OCI-M1 (cell line): ENCODE data around the gene SEMA4A.
A peak's percentile ranks its signal among the peaks of the same experiment; 100 is the strongest.
"Not testable (repeated sequence)": the region's sequence is repeated elsewhere in the genome, so short reads cannot be mapped to it uniquely, and the experiment has no call there.

Experiments used
- DNase-seq: peaks from one replicate; lab custom pipeline; 2025; lab: John Stamatoyannopoulos, UW

Gene SEMA4A

DNA sequence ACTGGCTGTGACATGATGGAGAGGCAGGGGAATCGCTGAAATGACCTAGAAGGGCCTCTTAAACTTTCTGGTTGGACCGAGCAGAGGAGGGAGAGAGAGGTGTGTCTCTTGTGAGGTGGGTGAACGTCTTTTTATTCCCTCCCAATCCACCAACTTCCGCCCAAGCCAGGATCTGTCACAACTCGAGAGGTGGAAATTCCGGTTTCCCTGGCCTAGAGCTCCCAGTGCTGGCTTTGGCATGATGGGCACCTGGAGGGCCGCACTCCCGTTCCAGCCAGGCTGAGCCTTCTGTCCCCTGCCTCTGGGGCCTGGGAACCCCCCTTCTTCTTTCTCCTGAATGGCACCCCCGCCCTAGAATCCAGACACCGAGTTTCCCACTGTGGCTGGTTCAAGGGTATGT, at the start of gene SEMA4A:
Gene SEMA4A, plus strand, starts transcription at position 224 of the 400 bp plus-strand sequence. CDS start 994 bp downstream, outside the sequence.
- no peak for DNase-seq

DNA sequence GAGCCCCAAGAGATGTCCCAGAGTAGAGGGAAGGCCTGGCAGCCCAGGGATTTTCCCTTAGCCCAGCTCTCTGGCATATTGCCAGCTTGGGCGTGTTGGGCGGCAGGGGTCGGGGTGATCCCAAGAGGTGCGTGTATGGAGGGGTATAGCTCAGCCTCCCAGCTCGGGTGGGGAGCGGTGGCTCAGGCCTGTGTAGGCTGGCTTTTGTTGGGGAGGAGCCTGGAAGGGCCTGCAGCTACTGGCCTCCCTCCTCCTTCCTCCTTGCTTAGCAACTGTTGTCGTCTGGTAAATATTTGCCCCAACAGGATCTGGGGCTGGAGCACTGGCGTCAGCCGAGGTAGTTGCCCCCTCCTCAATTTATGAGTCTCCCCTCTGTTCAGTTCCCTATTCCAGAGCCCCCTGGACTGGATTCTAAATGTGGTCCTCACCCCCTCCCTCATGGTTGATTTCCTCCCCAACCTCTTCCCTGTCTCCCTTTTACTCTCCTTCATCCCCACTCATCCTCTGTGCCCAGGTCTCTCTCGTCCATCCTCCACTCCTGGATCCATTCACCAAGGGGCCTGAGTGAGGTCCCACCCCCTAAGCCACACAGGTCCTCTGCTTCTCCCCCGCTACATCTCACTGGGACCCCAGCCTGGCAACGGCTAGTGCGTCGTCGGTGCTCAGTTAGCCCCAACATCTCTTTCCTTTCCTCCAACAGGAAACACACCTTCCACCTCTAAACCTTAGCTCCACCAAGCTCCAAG, 49.1 kb upstream of the SEMA4A start:
- no peak for DNase-seq

DNA sequence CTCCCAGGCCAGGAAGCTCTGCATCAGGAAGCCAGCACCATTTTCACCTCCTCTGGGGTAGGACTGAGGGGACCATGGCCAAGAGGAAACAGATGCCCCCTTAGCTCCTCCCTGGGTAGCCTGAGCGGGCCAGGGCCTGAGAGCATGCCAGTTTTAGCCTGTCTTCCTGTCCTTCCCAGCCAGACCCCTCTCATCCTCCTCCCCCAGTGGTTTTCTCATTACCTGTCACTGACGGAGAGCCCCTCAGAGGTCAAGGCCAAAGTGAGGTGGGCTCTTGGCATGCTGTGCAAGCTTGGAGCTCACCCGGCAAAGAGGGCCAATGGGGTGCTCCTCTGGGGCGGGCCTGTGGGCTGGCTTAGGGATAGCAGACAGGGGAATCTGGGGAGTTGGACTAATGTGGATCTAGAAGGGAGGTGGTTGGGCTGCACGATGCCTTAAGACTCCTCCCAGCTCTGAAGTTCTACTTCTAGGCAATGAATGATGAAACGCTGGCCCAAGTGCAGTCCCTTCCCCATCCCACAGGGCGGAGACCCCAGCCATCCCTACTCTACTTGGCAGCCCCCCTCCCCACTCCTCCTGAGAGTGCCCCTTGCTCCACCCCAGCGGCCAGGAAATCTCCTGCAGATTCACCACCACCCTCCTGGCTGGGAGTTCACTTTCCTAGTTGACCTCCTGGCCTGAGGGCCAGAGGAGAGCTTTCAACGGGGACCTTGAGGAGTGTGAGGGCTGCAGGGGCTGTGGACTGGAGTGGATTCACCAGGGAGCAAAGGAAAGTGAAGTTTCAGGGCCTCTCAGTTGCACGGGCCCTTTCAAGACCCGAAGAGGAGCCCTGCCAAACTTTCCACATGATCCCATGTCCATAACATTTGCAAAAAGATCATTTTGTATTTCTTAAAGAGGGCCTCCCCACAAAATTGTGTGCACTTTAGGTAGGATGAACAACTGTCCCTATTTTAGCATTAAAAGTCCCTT, 48.2 kb upstream of the SEMA4A start:
- no peak for DNase-seq

DNA sequence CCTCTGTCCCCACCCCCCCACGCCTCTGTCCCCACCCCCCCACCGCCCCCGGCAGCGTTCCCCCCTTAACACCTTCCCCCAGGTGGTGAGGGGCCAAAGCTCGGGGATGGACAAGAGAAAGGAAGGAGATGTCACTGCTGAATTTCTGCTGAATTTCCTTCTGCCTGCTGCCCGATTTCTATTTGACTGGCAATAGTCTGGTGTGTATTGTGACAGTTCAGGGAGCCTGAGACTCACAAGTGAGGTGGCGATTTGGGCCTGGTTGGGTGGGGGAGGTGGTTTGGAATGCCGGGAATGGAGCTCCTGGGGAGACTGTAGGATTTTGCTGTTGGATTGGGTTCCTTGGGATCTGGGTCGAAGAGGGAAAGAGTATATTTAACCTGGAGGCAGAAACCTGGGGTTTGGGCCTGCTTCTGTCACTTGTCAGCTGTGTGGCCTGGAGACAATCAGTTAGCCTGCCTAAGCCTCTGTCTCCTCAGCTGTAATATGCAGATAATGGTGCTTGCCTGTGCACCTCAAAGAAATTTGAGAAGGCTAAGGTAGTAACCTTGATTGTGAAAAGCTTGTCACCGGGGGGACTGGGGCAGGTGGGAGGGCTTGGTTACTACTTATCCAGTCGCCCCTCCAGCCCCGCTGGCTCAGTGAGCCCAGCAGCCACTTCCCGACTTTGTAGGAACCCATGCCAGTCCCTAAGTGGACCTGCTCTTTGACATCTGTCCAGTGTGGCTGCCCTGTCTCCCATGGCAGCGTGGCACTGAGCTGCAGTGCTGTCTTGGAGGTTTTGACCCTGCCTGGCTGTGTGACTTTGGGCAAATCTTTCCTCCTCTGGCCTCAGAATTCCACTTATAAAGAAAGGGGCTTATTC, 46.5 kb upstream of the SEMA4A start:
- DNase-seq: peak; percentile 63

DNA sequence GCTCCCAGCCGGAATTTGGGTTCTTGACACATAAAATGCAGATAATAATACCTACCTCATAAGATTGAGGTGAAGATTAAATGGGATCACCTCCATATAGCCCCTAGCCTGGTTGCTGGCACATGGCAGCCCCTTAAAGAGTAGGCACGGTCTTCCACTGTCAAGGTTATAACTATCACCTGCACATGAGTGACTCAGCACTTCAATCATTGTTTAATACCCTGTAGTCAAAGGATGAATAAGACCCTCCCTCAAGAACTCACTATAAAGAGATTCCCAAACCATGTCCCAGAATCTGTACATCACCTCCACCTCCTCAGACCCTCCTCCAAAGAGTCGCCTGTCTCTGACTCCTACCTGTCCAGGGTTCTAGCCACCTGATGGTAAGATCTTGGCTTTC, 45.3 kb upstream of the SEMA4A start:
- no peak for DNase-seq

DNA sequence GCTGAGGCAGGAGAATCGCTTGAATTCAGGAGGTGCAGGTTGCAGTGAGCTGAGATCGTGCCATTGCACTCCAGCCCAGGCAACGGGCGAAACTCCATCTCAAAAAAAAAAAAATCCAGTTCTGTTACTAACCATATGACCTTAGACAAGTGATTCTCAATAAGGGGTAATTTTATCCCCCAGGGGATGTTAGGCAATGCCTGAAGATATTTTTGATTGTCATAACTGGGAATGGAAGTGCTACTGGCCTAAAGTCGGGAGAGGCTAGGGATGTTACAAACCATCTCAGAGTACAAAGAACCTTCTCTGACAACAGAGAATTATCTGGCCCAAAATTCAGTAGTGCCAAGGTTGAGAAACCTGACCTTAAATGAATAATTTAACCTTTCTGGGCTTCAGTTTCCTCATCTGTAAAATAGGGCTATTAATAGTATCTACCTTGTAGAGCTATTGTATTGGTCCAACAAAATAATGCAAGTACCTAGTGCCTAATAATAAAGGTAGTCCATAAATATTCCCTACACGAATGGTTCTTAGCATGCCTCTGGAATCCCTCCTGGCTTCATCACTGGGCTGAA, 44.6 kb upstream of the SEMA4A start:
- DNase-seq: no peak

DNA sequence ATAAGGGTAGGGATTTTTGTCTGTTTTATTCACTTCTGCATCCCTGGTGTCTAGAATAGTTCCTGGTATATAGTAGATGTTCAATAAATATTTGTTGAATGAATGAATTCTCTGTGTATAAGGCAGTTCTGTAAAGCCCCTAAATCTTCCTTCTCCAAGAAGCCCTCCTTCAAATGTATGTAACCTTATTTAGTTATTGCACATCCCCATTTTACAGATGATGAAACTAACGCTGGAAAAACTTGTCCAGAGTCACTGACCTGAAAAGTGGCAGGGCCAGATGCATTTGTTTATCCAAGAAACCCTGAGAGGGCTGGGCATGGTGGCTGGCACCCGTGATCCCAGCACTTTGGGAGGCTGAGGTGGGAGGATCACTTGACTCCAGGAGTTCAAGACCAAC, 43.1 kb upstream of the SEMA4A start:
- no peak for DNase-seq

DNA sequence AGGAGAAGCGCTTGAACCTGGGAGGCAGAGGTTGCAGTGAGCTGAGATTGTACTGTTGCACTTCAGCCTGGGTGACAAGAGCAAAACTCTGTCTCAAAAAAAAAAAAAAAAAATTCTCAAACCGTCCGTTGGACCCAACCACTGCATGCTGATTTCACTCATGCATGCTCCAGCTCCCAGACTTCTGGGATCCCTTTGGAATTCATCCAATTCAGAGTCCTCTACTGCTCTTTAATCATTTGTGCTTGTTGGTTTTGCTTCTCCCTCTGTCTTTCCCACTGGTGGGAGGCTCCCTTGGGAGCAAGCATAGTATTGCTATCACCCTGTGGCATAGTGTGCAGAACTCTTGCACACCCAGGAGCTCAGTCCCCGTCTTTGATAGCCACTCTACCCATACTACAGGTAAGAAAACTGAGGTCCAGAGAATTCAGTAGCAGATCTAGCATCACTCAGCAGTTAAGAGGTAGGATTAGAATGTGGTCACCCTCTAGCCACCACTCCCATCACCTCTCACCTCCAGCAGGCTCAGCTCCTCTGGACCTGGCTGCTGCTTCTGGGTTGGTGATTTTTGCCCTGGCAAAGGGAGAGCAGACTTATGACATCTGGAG, 41.9 kb upstream of the SEMA4A start:
- no peak for DNase-seq

DNA sequence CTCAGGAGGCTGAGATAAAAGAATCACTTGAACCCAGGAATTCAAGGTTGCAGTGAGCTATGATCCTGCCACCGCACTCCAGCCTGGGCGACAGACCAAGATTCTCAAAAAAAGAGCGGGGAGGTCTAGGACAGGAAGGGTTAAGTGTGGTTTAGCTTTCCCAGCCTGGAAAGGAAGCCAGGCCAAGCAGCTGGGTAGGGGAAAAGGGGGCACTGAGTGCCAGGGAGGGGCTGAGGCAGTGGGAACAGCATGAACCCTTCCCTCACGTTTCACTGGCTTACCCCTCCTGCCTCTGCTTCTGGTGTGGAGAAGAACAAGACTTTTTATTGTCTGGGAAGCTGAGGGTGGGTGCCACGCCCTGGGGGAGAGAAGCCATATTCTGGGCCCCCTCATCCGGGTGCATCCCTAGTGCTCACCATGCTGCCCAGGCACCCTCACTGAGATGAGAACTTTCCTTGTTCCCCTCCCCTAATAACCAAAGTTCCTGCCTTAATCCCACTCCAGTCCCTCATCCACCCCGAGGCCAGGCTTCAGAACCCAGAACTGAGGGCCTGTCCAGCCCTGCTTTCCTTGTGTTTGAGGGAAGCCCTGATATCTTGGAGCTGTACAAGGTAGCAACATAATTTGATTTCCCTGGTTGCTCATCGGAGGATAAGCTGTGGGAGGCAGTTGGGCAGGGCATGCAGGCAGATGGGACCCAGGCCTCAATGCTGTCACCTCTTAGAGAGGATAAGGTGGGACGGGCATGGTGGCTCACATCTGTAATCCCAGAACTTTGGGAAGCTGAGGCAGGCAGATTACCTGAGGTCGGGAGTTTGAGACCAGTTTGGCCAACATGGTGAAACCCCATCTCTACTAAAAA, 40.9 kb upstream of the SEMA4A start:
- no peak for DNase-seq

DNA sequence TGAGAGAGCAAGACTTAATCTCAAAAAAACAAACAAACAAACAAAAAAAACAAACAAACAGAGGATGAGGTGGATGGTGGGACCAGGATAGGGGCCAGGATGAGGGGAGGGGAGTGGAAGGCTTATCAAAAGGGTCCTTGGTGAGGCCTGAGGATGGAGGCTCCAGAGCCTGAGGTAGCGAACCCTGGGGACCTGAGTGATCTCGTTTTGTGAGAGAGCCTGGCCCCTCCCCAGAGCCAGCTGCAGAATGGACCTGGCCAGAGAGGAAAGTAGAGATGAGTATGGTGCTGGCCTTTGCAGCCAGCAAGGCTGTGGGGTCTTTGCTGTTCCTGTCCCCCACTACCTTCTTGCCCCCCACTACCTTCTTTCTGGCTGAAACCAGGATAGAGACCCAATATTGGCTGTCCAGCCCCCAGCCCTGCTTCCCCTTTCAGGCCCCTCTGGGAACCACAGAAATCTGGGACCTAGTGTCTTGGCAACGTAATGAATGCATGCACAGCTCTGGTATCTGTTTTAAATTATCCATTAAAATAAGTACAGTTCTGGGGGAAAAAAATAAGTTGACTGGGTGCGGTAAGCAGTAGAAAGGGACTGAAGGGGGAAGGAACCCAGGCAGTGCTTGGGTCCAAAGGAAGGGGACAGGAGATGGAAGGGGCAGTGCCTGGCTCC, 40.0 kb upstream of the SEMA4A start:
- DNase-seq: no peak

DNA sequence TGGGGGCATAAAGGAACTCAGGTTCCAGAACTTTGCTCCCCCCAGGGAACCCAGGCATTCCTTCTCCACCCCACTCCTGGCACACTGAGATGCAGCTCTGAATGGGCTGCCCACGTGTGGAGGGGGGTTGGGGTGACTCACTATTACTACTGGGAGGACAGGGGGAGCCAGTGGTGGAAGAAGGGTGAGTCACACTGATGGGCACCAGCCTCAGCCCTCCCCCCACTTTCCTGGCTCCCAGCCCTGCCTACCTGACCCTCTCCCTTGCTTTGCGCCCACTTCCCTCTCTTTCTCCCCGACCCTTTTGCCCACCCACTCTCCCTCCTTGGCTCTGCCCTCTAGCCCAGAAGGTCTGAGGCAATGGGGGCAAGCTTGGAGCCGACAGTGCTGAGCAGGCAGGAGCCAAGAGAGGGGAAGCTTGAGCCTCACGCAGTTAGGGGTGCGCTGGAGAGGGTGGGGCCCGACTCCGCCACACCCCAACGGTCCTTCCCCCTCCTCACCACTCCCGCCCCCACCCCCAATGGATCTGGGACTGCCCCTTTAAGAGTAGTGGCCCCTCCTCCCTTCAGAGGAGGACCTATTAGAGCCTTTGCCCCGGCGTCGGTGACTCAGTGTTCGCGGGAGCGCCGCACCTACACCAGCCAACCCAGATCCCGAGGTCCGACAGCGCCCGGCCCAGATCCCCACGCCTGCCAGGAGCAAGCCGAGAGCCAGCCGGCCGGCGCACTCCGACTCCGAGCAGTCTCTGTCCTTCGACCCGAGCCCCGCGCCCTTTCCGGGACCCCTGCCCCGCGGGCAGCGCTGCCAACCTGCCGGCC, 39.1 kb upstream of the SEMA4A start, which contains the start of gene LMNA:
Gene LMNA, plus strand, starts transcription at position 611 of the 818 bp plus-strand sequence. CDS start 208 bp downstream, outside the sequence.
- DNase-seq: peak; percentile 91

DNA sequence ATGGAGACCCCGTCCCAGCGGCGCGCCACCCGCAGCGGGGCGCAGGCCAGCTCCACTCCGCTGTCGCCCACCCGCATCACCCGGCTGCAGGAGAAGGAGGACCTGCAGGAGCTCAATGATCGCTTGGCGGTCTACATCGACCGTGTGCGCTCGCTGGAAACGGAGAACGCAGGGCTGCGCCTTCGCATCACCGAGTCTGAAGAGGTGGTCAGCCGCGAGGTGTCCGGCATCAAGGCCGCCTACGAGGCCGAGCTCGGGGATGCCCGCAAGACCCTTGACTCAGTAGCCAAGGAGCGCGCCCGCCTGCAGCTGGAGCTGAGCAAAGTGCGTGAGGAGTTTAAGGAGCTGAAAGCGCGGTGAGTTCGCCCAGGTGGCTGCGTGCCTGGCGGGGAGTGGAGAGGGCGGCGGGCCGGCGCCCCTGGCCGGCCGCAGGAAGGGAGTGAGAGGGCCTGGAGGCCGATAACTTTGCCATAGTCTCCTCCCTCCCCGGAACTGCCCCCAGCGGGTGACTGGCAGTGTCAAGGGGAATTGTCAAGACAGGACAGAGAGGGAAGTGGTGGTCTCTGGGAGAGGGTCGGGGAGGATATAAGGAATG, 38.4 kb upstream of the SEMA4A start:
- DNase-seq: peak; percentile 68

DNA sequence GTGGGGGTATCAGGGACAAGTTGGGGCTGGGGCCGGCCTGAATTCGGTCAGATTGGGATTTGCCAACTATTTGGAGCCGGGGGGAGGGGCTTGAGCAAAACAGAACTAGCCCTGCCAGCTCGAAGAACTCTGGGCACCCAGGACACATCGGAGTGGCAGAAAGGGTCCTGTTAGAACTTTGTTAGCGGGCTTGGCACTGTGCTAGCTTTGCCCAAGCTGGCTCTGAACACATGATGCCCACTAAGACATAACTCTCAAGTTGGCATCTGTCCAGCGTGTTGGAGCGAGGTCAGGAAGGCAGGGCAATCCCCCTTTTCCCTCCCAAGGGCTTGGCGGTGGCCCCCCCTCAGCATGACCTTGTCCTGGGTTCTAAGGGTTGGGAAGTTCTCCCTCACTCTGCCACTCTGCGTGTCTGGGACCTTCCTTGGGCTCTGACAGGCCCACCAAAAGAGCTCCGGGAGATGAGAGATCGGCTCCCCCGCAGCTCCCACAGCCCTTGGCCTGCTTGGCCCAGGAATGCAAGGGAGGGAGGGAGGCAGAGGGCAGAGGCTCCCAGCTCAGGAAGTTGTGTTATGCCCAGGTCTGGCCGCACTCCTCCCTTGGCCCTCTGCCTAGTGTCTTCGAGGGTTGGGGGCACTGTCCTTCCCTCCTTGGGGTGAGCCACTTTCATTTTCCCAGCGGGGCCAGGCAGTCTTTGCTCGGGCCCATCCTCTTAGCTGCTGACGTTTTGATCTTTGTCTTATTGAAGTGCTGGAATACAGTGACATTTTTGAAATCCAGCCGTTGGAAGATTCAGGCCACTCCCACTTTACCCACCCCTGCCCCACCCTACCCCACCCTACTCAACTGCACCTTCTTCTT, 37.6 kb upstream of the SEMA4A start:
- peak; percentile 74 for DNase-seq

DNA sequence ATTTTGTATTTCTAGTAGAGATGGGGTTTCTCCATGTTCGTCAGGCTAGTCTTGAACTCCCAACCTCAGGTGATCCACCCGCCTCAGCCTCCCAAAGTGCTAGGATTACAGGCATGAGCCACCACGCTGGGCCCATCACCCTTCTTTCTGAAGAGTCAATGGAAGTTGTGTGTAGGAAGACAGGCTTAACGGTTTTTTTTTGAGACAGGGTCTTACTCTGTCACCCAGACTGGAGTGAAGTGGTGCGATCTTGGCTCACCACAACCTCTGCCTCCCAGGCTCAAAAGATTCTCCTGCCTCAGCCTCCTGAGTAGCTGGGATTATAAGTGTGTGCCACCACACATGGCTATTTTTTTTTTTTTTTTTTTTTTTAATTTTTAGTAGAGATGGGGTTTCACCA, 36.7 kb upstream of the SEMA4A start:
- DNase-seq: not testable (repeated sequence)

DNA sequence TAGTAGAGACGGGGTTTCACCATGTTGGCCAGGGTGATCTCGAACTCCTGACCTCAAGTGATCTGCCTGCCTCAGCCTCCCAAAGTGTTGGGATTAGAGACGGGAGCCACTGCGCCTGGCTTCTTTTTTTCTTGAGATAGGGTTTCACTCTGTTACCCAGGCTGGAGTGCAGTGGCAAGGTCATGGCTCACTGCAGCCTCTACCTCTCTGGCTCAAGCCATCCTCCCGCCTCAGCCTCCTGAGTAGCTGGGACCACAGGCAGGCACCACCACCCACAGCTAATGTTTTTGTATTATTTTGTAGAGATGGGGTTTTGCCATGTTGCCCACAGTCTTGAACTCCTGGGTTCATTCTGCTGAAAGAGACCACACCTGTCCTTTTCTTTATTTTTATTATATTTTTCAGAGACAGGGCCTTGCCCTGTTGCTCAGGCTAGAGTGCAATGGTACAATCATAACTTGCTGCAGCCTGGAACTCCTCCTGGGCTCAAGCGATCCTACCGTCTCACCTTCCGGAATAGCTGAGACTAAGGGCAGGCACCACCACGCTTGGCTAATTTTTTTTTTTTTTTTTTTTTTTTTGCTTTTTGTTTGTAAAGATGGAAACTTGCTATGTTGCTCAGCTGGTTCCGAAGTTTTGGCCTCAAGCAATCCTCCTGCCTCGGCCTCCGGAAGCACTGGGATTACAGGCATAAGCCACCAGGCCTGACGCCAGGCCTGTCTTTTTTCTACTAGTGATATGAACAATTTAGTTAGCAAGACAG, 35.8 kb upstream of the SEMA4A start:
- no peak for DNase-seq

DNA sequence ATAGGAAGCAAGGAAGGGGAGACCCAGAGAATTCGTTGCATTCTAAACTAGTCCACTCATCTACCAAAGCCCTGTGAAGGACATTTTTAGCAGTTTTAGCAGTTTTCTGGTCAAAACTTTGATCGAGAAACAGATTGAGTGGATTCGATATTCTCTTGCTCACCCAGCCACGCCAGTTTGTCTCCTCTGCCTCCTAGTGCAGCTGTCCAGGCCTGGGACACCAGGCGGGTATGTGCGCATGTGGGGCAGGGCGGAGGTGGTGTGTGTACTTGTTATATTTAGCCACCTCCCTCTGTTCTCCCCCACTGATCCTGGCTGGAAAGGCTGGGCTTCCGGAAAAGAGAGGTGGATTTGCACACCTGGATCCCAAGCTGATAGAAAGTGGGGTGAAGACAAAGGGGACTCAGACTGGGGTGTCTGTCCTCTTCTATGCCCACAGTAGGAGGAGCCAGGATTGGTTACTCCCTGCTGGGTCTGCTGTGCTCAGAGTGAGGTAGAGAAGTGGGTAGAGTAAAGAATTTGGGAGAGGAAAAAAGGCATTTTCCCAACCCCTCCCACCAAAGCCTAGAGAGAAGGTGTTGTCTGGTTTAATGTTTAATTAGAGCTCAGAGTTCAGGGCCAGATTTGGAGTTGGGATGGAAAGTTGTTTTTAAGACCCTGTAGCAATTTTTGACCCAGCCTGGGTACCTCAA, 35.1 kb upstream of the SEMA4A start:
- no peak for DNase-seq
